H1 (cell line): ENCODE measurements around the gene RILP. TPM values are rescaled to one million over a fixed set of nuclear protein-coding genes. Genes with fewer than 3 reads are reported as not detected.

Experiments used
- CBX8 ChIP-seq: fragments of 300-800, 300-1000 bp; sonication (generic); IDR thresholded peaks from 2 replicates; pipeline ENCODE4 v1.7.1; 2016; ENCODE audit warnings: low read depth, low read length, borderline replicate concordance
- GABPA ChIP-seq: IDR thresholded peaks from 2 replicates; pipeline ENCODE4 v1.6.1; 2011; ENCODE audit warnings: mild to moderate bottlenecking, low read length, moderate library complexity, borderline replicate concordance; ENCODE audit not compliant: insufficient read depth
- HDAC2 ChIP-seq, 2 experiments: fragments of 300-600 bp in 1 of 2; sonication (generic) in 1 of 2; IDR thresholded peaks; 2 replicates each; pipeline ENCODE4 v1.6.1; 2011 to 2012; ENCODE audit warnings: low read depth in 2 of 2, low read length in 2 of 2, mild to moderate bottlenecking in 2 of 2, moderate library complexity in 2 of 2, borderline replicate concordance in 1 of 2, inconsistent platforms in 1 of 2
- HDAC6 ChIP-seq: IDR thresholded peaks from one replicate; pipeline ENCODE4 v1.7.1; 2012; ENCODE audit warnings: low read depth, mild to moderate bottlenecking, inconsistent platforms, low read length, moderate library complexity
- KDM4A ChIP-seq: IDR thresholded peaks from one replicate; pipeline ENCODE4 v1.7.1; 2012; ENCODE audit warnings: low read depth, mild to moderate bottlenecking, moderate library complexity, low read length, inconsistent platforms; ENCODE audit not compliant: severe bottlenecking
- POLR2A ChIP-seq, 2 experiments: IDR thresholded peaks; 1 replicate in 1 of 2; 2 replicates in 1 of 2; pipeline ENCODE4 v1.6.1; 2011; ENCODE audit warnings: low read depth in 2 of 2, low read length in 2 of 2, mild to moderate bottlenecking in 2 of 2; ENCODE audit errors: control extremely low read depth in 1 of 2
- POLR2AphosphoS5 ChIP-seq: IDR thresholded peaks from 2 replicates; pipeline ENCODE4 v1.6.1; 2011; ENCODE audit warnings: low read depth, low read length
- SIN3A ChIP-seq, 2 experiments: IDR thresholded peaks in 1 of 2; conservative IDR thresholded peaks in 1 of 2; 2 replicates each; pipeline ENCODE4 v1.6.1; 2011 to 2012; ENCODE audit warnings: low read length in 2 of 2, improper control_type of control experiment in 1 of 2, low read depth in 1 of 2, mild to moderate bottlenecking in 1 of 2
- SP4 ChIP-seq: IDR thresholded peaks from 2 replicates; pipeline ENCODE4 v1.6.1; 2012; ENCODE audit warnings: low read length, inconsistent platforms
- polyA plus RNA-seq, 7 experiments: library from polyadenylated mRNA; depleted of rRNA in 3 of 7; stranded (reverse) in 5 of 7; unstranded in 2 of 7; fragments of >200 nt in 5 of 7; fragments of 200-250 nt in 2 of 7; gene quantifications; 1 replicate in 5 of 7; 2 replicates in 1 of 7; 4 replicates in 1 of 7; pipeline versions ENCODE4 v1.2.1 to v1.2.3, GENCODE V29; 2011 to 2013; ENCODE audit warnings: missing spikeins in 2 of 7, mixed read lengths in 2 of 7
- total RNA-seq: library from RNA; stranded (reverse); fragmentation: NEBNext Ultra II Directional; extraction: Animal tissue kit (Norgen Biotek cat#: 25700); gene quantifications from 2 replicates; pipeline ENCODE4 v1.2.1, GENCODE V29; 2021

Gene RILP
- total and polyA plus RNA-seq, 2 of the 8 experiments (the other 6 are each of a cell fraction or from before 2014, with no cell fraction given) = 6.8 to 7.2 TPM

GRCh38 chr17:1627982-1628855, 21.4 kb downstream of the RILP start, which contains the start of gene SLC43A2 (continued):
- TF ChIP-seq KDM4A (peak; percentile 89), GABPA (0 out of 2 replicates have a peak, but pooled peaks have one; percentile 19), SP4 (peak; percentile 27; the same call in 1 of the 2 replicates), HDAC2 (IDR thresholded peaks at IDR 0.05; ENCODE audit: borderline replicate concordance in 1 of 2, low read depth in 2 of 2, low read length in 2 of 2) (peak in 1 of 2 experiments; percentile 49; a peak in 1 of 4 replicates), POLR2AphosphoS5 (0 out of 2 replicates have a peak, but pooled peaks have one; percentile 39), SIN3A (conservative IDR thresholded peaks at IDR 0.05 in 1 of 2, IDR thresholded peaks at IDR 0.05 in 1 of 2; ENCODE audit: low read depth in 1 of 2, low read length in 2 of 2) (peak; percentile 87 to 89; a peak in 3 of 4 replicates), HDAC6 (no peak), CBX8 (no peak), POLR2A (IDR thresholded peaks at IDR 0.05; ENCODE audit: control extremely low read depth in 1 of 2, low read depth in 2 of 2, low read length in 2 of 2) (no peak; a peak in 1 of 3 replicates)
